ENCODE data around the gene ZDHHC7.

GRCh38 chr16:85015481-85016187 is 4.3 kb upstream of the ZDHHC7 start:
- TF ChIP-seq CTCF (conservative IDR thresholded peaks at IDR 0.05 in 1 of 2, IDR thresholded peaks at IDR 0.05 in 1 of 2; ENCODE audit: extremely low read depth in 1 of 2, insufficient read depth in 1 of 2, low read depth in 1 of 2, low read length in 2 of 2) (no peak), EZH2 (IDR thresholded peaks at IDR 0.05; ENCODE audit: borderline replicate concordance, low read length) (no peak)
